ENCODE data around the gene NDUFA1.

DNA sequence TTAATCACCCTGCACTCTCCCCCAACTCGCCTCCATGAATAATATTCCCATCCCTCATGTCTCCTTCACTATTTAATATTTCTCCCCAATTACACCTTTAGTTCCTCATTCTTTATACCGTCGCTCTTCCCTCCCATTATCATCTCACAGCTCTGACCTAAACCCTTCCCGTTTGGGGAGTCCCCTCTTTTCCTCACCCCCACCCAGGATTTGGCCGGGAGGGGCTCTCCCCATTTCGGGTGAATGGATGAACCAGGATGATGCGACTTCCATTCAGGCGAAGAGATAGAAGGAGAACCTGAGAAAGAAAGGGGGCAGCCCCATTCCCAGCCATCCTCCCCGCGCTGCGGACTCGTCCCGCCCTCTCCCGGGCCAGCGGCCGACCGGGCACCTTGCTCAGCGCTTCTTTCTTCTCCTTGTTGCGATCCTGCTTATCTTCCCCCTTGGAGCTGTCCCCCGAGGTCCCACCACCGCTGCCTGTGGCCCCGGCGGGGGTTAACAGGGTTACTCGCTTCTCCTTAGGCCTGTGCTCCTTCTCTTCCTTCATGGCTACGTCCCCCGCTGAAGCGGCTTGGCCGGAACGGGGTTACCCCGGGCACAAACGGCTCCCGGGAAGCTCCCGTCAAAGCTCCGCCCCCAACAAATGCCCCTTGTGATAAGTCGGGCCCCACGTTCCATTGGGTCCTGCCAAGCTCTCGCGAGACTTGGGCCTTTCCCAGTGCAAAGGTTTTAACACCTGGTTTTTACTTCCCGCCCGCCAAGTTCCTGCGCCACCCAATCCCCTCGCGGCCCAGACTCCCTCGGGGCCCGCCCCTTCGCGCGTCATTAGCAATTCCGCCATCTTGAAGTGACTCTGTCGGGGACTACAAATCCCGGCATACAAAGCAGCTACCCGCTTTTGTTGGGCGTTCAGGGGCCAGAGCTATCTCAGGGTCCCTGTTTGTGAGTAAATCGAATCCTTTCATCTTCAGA is 19.0 kb upstream of the NDUFA1 start, which contains the start of gene UPF3B:
- TF ChIP-seq, protein P1, sequence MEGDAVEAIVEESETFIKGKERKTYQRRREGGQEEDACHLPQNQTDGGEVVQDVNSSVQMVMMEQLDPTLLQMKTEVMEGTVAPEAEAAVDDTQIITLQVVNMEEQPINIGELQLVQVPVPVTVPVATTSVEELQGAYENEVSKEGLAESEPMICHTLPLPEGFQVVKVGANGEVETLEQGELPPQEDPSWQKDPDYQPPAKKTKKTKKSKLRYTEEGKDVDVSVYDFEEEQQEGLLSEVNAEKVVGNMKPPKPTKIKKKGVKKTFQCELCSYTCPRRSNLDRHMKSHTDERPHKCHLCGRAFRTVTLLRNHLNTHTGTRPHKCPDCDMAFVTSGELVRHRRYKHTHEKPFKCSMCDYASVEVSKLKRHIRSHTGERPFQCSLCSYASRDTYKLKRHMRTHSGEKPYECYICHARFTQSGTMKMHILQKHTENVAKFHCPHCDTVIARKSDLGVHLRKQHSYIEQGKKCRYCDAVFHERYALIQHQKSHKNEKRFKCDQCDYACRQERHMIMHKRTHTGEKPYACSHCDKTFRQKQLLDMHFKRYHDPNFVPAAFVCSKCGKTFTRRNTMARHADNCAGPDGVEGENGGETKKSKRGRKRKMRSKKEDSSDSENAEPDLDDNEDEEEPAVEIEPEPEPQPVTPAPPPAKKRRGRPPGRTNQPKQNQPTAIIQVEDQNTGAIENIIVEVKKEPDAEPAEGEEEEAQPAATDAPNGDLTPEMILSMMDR (IDR thresholded peaks at IDR 0.05; ENCODE audit: low read depth, low read length, poor library complexity, severe bottlenecking) = no peak
- no peak for TF ChIP-seq EZH2phosphoT487 (IDR thresholded peaks at IDR 0.05; ENCODE audit: borderline replicate concordance, low read length)
